Karpas-422 (cell line): ENCODE measurements around the gene CLDN14. TPM values are rescaled to one million over a fixed set of nuclear protein-coding genes. Genes with fewer than 3 reads are reported as not detected.

Experiments
- DNase-seq: peaks from one replicate; pipeline ENCODE4 v3.0.0-alpha.2; 2015
- H2AFZ ChIP-seq: fragments of 200-600 bp; sonication (generic); 2 replicates; pipeline ENCODE4 v1.6.1; 2014; ENCODE audit warnings: antibody characterized with exemption, low read length, mixed read lengths
- H3K27ac ChIP-seq: fragments of 200-600 bp; sonication (generic); 2 replicates; pipeline ENCODE4 v1.5.1; 2014; ENCODE audit warnings: mild to moderate bottlenecking, low read length, moderate library complexity
- H3K27me3 ChIP-seq: fragments of 200-600 bp; sonication (generic); 2 replicates; pipeline ENCODE4 v1.6.1; 2014; ENCODE audit warnings: low read length, mixed read lengths
- H3K36me3 ChIP-seq: fragments of 200-600 bp; sonication (generic); 2 replicates; pipeline ENCODE4 v1.6.1; 2014; ENCODE audit warnings: low read length, mixed read lengths; ENCODE audit not compliant: insufficient read depth
- H3K4me1 ChIP-seq: fragments of 200-600 bp; sonication (generic); 2 replicates; pipeline ENCODE4 v1.6.1; 2014; ENCODE audit warnings: mild to moderate bottlenecking, low read length, mixed read lengths
- H3K4me2 ChIP-seq: fragments of 200-600 bp; sonication (generic); 2 replicates; pipeline ENCODE4 v1.6.1; 2014; ENCODE audit warnings: low read length, low read depth, mild to moderate bottlenecking; ENCODE audit not compliant: poor library complexity, severe bottlenecking
- H3K4me3 ChIP-seq: fragments of 200-600 bp; sonication (generic); 2 replicates; pipeline ENCODE4 v1.5.1; 2014; ENCODE audit warnings: mild to moderate bottlenecking, antibody characterized with exemption, low read length, mixed read lengths
- H3K79me2 ChIP-seq: fragments of 200-600 bp; sonication (generic); 2 replicates; pipeline ENCODE4 v1.6.1; 2014; ENCODE audit warnings: mild to moderate bottlenecking, low read length, mixed read lengths
- H3K9ac ChIP-seq: fragments of 200-600 bp; sonication (generic); 2 replicates; pipeline ENCODE4 v1.6.0; 2014; ENCODE audit warnings: low read length
- H3K9me2 ChIP-seq: fragments of 200-600 bp; sonication (generic), shearing (Covaris generic); replicated peaks from 2 replicates; pipeline ENCODE4 v1.6.0; 2014; ENCODE audit warnings: mild to moderate bottlenecking, low read length, moderate library complexity; ENCODE audit not compliant: insufficient read depth
- H3K9me3 ChIP-seq: fragments of 300-700, 200-600 bp; sonication (generic); 2 replicates; pipeline ENCODE4 v1.6.1; 2014; ENCODE audit warnings: low read length, mixed read lengths
- H4K20me1 ChIP-seq: fragments of 200-600 bp; sonication (generic); 2 replicates; pipeline ENCODE4 v1.6.1; 2014; ENCODE audit warnings: mild to moderate bottlenecking, antibody characterized with exemption, low read length, low read depth; ENCODE audit not compliant: insufficient read depth
- total RNA-seq: library from RNA; depleted of rRNA; stranded (reverse); fragments of >200 nt; shearing (Covaris generic); gene quantifications from 2 replicates; pipeline ENCODE4 v1.2.3, GENCODE V29; 2014; ENCODE audit warnings: low replicate concordance

Gene CLDN14
- total RNA-seq, 1 experiment from 2014 or later: not detected

DNA sequence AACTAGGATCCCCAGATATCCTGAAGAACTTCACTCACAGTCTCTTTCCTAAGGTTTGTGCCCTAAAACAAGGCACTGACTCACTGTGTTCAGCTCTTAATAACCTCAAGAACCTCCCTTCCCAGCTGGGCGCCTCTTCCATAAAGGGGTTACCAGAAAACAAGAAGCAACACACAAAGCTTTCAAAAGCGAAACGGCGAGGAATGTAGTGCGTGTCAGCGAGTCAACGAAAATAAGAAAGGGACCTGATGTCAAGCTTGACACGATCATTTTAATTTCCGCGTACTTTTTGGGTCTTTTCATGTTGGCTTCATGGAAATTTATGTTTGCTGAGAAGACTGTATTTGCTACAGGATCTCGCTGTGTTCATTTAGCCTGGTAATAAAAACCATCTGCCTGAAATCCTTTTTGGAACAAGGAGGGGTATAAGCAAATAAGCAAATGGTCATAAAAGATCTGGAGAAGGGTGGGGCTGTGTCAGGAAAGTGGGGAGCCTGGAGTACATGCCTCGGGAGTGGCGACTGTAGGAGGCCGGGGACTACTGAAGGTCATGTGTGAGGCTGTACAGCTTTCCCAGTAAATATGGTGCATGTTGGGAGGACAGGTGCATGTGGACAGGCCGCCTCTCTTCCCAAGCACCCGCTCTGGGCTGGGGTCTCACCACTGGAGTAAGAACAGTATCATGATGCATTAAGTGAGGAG, 11.4 kb upstream of the CLDN14 start:
- Histone ChIP-seq H3K79me2 (no peaks in the 10 kb centered on the region), H3K36me3 (no peaks in the 10 kb centered on the region), H3K27ac (no peak overlapping the region), H2AFZ (no peak overlapping the region), H3K9me2 (no peaks in the 10 kb centered on the region), H3K27me3 (no peaks in the 10 kb centered on the region), H3K4me1 (no peaks in the 10 kb centered on the region), H3K4me3 (no peak overlapping the region), H4K20me1 (no peaks in the 10 kb centered on the region), H3K9me3 (no peaks in the 10 kb centered on the region), H3K9ac (no peak overlapping the region), H3K4me2 (no peak overlapping the region)
- no peak for DNase-seq

DNA sequence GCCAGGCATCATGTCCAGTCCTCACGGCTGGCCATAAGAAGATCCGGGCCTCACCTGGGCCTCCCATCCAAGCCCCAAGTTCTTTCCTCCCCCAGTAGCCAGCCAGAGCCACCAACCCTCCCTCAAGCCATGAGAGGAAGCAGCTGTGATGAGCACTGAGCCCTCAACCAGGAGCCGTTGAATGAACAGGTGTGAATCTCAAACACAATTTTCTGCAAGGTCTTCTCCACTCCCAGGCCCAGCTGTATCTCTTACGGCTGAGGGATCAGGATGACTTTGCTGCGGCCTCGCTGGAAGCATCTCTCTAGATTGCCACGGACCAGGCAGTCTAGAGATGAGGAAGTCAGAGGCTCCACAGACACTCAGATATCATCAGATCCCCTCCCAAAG, 9.8 kb upstream of the CLDN14 start:
- no peak overlapping the region for H3K27ac ChIP-seq
- no peaks in the 10 kb centered on the region for H3K36me3 ChIP-seq
- H3K9me2 ChIP-seq: no peaks in the 10 kb centered on the region
- no peak overlapping the region for H3K4me3 ChIP-seq
- H3K9ac ChIP-seq: no peak overlapping the region
- no peaks in the 10 kb centered on the region for H3K4me1 ChIP-seq
- H3K79me2 ChIP-seq: no peaks in the 10 kb centered on the region
- no peaks in the 10 kb centered on the region for H3K9me3 ChIP-seq
- no peak for DNase-seq
- no peak overlapping the region for H3K4me2 ChIP-seq
- H3K27me3 ChIP-seq: no peaks in the 10 kb centered on the region
- no peak overlapping the region for H2AFZ ChIP-seq
- no peaks in the 10 kb centered on the region for H4K20me1 ChIP-seq

DNA sequence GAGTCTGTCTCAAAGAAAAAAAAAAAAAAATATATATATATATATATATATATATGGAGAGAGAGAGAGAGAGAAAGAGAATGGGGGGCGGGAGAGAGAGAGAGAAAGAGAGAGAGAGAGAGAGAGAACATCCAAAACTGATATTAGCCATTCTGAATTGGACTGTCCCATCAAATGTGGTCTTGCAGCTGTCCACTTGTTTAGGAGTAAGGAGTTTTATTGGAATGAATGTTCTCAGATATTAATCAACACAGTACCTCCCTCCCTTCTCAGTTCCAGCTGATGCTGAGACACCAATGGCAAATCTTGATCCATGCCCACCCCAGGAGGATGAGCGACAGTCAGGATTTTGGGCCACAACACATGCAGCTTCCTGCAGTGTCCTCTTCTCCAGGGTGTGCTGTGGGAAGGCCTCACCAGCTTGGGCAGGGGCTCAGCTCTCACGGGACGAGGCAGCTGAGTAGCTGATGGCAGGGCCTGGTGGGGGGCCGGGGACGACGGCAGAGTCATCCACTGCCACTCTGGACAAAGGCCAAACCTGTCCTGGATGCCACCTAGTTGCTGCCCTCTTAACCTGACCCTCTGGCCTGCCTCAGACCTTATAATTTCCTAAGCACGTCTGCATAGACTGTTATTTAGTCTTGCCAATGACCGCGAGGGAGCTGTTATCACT, 9.3 kb upstream of the CLDN14 start:
- Histone ChIP-seq H3K9me3 (no peaks in the 10 kb centered on the region), H3K9me2 (no peaks in the 10 kb centered on the region), H2AFZ (no peak overlapping the region), H3K27ac (no peak overlapping the region), H4K20me1 (no peaks in the 10 kb centered on the region), H3K27me3 (no peaks in the 10 kb centered on the region), H3K4me1 (no peaks in the 10 kb centered on the region), H3K9ac (no peak overlapping the region), H3K4me3 (no peak overlapping the region), H3K4me2 (no peak overlapping the region), H3K79me2 (no peaks in the 10 kb centered on the region), H3K36me3 (no peaks in the 10 kb centered on the region)
- DNase-seq: no peak

DNA sequence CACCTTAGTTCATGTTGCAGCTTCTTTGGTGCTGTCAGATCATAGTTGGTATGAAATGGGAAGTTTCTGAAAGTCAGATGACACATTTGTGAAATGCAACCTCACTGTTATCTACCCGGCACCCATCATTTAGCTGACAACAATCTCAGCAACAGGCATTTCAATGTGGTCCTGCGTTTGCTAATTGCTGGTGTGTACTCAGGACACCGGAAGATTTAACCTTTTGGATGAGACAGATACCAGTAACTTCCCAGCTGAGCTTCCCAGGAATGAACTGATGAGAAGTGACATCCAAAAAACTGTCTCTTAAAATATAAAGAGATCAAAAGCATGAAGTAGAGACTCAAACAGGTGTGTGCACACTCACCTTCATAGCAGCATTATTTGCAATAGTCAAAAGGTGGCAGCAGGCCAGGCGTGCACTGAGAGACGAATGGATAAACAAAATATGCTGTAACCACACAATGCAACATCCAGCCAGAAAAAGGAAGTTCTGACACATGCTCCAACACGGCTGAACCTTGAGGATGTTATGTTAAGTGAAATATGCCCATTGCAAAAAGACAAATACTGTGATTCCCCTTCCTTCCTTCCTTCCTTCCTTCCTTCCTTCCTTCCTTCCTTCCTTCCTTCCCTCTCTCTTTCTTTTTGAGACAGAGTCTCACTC, 7.9 kb upstream of the CLDN14 start:
- Histone ChIP-seq H2AFZ (no peak overlapping the region), H3K27ac (no peak overlapping the region), H3K4me2 (no peak overlapping the region), H3K4me1 (no peaks in the 10 kb centered on the region), H4K20me1 (no peaks in the 10 kb centered on the region), H3K9me3 (no peaks in the 10 kb centered on the region), H3K79me2 (no peaks in the 10 kb centered on the region), H3K27me3 (no peaks in the 10 kb centered on the region), H3K36me3 (no peaks in the 10 kb centered on the region), H3K9me2 (no peaks in the 10 kb centered on the region), H3K4me3 (no peak overlapping the region), H3K9ac (no peak overlapping the region)
- DNase-seq: no peak

DNA sequence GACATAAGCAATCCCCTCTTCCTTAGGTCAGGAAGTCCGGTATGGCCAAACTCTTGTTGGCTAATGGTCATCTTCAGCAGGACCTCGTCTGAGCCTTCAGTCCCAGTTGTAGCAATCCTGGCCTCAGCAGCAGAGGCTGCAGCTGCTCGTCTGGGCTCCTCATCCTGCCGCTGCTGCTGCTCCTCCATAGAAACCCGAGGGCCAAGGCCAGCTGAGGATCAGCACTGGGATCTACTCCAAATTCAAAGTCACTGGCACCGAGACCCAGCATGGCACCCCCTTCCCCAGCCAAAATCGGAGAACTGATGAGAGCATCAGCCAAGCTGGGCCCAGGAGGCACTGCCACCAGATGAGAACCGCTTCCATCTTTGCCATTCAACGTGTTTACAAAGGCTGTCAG, 6.3 kb upstream of the CLDN14 start:
- Histone ChIP-seq H2AFZ (no peak overlapping the region), H3K4me1 (no peaks in the 10 kb centered on the region), H3K9me3 (no peaks in the 10 kb centered on the region), H3K9me2 (no peaks in the 10 kb centered on the region), H3K4me2 (no peak overlapping the region), H3K4me3 (no peak overlapping the region), H3K27me3 (no peaks in the 10 kb centered on the region), H3K27ac (no peak overlapping the region), H3K36me3 (no peaks in the 10 kb centered on the region), H3K79me2 (no peaks in the 10 kb centered on the region), H3K9ac (no peak overlapping the region), H4K20me1 (no peaks in the 10 kb centered on the region)
- no peak for DNase-seq

DNA sequence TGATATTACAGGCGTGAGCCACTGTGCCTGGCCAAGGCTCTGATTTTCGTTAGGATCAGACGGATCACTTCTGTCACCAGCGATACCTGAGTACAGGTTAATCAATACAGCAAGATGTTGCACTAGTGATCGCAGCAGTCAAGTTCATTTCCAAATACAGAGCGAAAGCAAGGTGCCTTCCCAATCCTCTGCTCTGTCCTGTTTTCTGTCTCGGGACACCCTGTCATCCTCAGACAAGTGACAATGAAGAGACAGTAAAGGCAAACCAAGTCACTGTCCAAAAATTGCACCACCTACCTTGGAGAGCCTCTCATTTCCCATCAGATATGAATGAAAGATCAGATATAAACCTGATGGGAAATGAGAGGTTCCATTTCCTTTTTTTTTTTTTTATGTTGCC, 5.6 kb upstream of the CLDN14 start:
- H3K79me2 ChIP-seq: no peaks in the 10 kb centered on the region
- H3K4me1 ChIP-seq: no peaks in the 10 kb centered on the region
- H3K9me3 ChIP-seq: no peaks in the 10 kb centered on the region
- no peak overlapping the region for H3K9ac ChIP-seq
- no peaks in the 10 kb centered on the region for H3K36me3 ChIP-seq
- no peak overlapping the region for H3K4me3 ChIP-seq
- H3K4me2 ChIP-seq: no peak overlapping the region
- H3K27me3 ChIP-seq: no peaks in the 10 kb centered on the region
- no peak for DNase-seq
- H2AFZ ChIP-seq: no peak overlapping the region
- H4K20me1 ChIP-seq: 0 out of 2 replicates have a peak, but pooled peaks cover 3% of the 10 kb centered on the region
- no peak overlapping the region for H3K27ac ChIP-seq
- H3K9me2 ChIP-seq: no peaks in the 10 kb centered on the region

DNA sequence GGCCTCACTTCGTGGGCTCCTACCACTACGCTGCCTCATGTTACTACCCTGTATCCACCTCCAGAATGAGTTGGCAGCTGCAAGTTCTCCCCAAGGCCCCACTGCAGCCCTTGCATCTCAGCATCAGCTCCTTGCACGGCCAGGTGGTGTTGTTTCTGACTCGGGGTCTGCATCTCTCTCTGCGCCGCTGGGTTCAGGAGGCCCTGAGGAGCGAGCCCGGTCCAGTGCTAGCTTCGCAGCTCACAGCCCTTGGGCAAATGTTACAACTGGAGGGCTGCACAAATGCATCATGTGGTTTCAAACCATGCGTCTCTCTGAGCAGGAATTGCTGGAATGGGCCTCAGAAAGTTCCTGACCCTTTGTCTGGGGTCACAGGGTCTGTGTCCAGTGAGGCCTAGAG, 3.2 kb upstream of the CLDN14 start:
- Histone ChIP-seq H2AFZ (no peak overlapping the region), H3K4me2 (no peak overlapping the region), H3K9ac (no peak overlapping the region), H4K20me1 (0 out of 2 replicates have a peak, but pooled peaks cover 3% of the 10 kb centered on the region), H3K79me2 (no peaks in the 10 kb centered on the region), H3K9me2 (no peaks in the 10 kb centered on the region), H3K27me3 (no peaks in the 10 kb centered on the region), H3K27ac (no peak overlapping the region), H3K9me3 (no peaks in the 10 kb centered on the region), H3K36me3 (no peaks in the 10 kb centered on the region), H3K4me1 (no peaks in the 10 kb centered on the region), H3K4me3 (no peak overlapping the region)
- DNase-seq: no peak

DNA sequence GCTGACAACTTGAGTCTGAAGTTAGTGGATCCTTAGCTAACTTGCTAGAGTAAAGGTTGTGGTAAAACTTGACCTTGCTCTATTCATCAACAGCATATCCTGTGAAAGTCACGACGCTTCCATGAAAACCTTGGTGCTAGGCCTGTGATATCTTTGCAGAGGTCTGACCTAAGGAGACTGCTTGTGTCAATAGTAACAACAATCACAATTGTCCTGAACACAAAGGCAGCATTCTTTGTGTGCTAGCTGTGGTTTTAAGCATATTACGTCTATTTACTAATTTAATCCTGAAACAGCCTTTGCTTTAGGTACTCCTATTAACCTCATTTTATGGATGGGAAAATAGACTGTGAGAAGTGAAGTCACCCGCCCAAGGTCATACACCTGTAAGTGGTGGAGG, 2.8 kb upstream of the CLDN14 start:
- Histone ChIP-seq H3K9me2 (no peaks in the 10 kb centered on the region), H3K4me1 (no peaks in the 10 kb centered on the region), H2AFZ (no peak overlapping the region), H3K36me3 (no peaks in the 10 kb centered on the region), H3K4me3 (no peak overlapping the region), H4K20me1 (0 out of 2 replicates have a peak, but pooled peaks cover 3% of the 10 kb centered on the region), H3K9me3 (no peaks in the 10 kb centered on the region), H3K79me2 (no peaks in the 10 kb centered on the region), H3K27me3 (no peaks in the 10 kb centered on the region), H3K27ac (no peak overlapping the region), H3K9ac (no peak overlapping the region), H3K4me2 (no peak overlapping the region)
- DNase-seq: no peak
